WTC11 (cell line): Measurements from ENCODE around the gene WNT2. TPM values are rescaled to one million over a fixed set of nuclear protein-coding genes. Genes with fewer than 3 reads are reported as not detected.

ENCODE experiments used
- ATAC-seq: fragments of 200-7000 bp; cut with Tn5 transposase; 2 replicates; pipeline ENCODE4 v1.10.0; 2021; ENCODE audit warnings: mild to moderate bottlenecking, moderate library complexity
- CTCF ChIA-PET: fragments of 300-600 bp; sonication (Branson Sonifier 250); formaldehyde crosslinking; loops from one replicate; lab custom pipeline; 2021; ENCODE audit warnings: antibody characterized with exemption; lab: Charles Lee
- POLR2A ChIA-PET: fragments of 350-600 bp; sonication (Branson Sonifier 250); formaldehyde crosslinking; loops from one replicate; lab custom pipeline; 2021; ENCODE audit warnings: antibody characterized with exemption; lab: Charles Lee
- DNase-seq: peaks from one replicate; pipeline ENCODE4 v3.0.0; 2021; ENCODE audit warnings: low spot score
- H3K27ac Mint-ChIP-seq: 2 replicates; pipeline ENCODE4 v1.8.0; 2021; ENCODE audit warnings: mixed read lengths
- H3K27me3 Mint-ChIP-seq: 2 replicates; pipeline ENCODE4 v1.8.0; 2021; ENCODE audit warnings: low read depth, mild to moderate bottlenecking, moderate library complexity, mixed read lengths
- H3K36me3 Mint-ChIP-seq: 2 replicates; pipeline ENCODE4 v1.8.0; 2021; ENCODE audit warnings: mixed read lengths
- H3K4me1 Mint-ChIP-seq: 2 replicates; pipeline ENCODE4 v1.8.0; 2022; ENCODE audit warnings: mixed read lengths
- H3K4me3 Mint-ChIP-seq: 2 replicates; pipeline ENCODE4 v1.8.0; 2021; ENCODE audit warnings: mild to moderate bottlenecking, moderate library complexity, mixed read lengths
- H3K9me3 Mint-ChIP-seq: 2 replicates; pipeline ENCODE4 v1.8.0; 2021; ENCODE audit warnings: mixed read lengths
- AR ChIP-seq: fragments of 250-450 bp; sonication (Bioruptor Pico); IDR thresholded peaks from 2 replicates; pipeline ENCODE4 v1.9.0; 2021; ENCODE audit warnings: mild to moderate bottlenecking
- ATF1 ChIP-seq: sonication (generic); formaldehyde crosslinking; IDR thresholded peaks from 2 replicates; pipeline ENCODE4 v1.8.1; 2023; ENCODE audit warnings: mild to moderate bottlenecking, moderate library complexity, missing genetic modification reagents
- ATF2 ChIP-seq: sonication (generic); formaldehyde crosslinking; IDR thresholded peaks from 2 replicates; pipeline ENCODE4 v1.8.1; 2022; ENCODE audit warnings: low read depth, missing genetic modification reagents, borderline replicate concordance
- E2F1 ChIP-seq: sonication (generic); formaldehyde crosslinking; IDR thresholded peaks from 2 replicates; pipeline ENCODE4 v1.8.0; 2022; ENCODE audit warnings: mild to moderate bottlenecking, missing genetic modification reagents
- EMX1 ChIP-seq: fragments of 250-450 bp; sonication (Bioruptor Pico); IDR thresholded peaks from 2 replicates; pipeline ENCODE4 v1.8.0; 2021; ENCODE audit warnings: mild to moderate bottlenecking
- ETV6 ChIP-seq: sonication (generic); formaldehyde crosslinking; IDR thresholded peaks from 2 replicates; pipeline ENCODE4 v1.8.1; 2022; ENCODE audit warnings: mild to moderate bottlenecking, missing genetic modification reagents
- MAX ChIP-seq: sonication (generic); formaldehyde crosslinking; IDR thresholded peaks from 2 replicates; pipeline ENCODE4 v1.8.0; 2022; ENCODE audit warnings: mild to moderate bottlenecking, missing genetic modification reagents
- MLX ChIP-seq: sonication (generic); formaldehyde crosslinking; IDR thresholded peaks from 2 replicates; pipeline ENCODE4 v1.8.1; 2023; ENCODE audit warnings: mild to moderate bottlenecking, missing genetic modification reagents, moderate library complexity
- NFATC4 ChIP-seq: fragments of 250-450 bp; sonication (Bioruptor Pico); IDR thresholded peaks from 2 replicates; pipeline ENCODE4 v1.9.0; 2021; ENCODE audit warnings: mild to moderate bottlenecking
- NFYB ChIP-seq: sonication (generic); formaldehyde crosslinking; conservative IDR thresholded peaks from 2 replicates; pipeline ENCODE4 v1.8.0; 2022; ENCODE audit warnings: low read depth, missing genetic modification reagents
- RELA ChIP-seq: sonication (generic); formaldehyde crosslinking; IDR thresholded peaks from 2 replicates; pipeline ENCODE4 v1.8.1; 2022; ENCODE audit warnings: missing genetic modification reagents, mild to moderate bottlenecking, borderline replicate concordance
- TP53 ChIP-seq: sonication (generic); formaldehyde crosslinking; IDR thresholded peaks from 2 replicates; pipeline ENCODE4 v1.8.1; 2023; ENCODE audit warnings: mild to moderate bottlenecking, missing genetic modification reagents
- USF1 ChIP-seq: sonication (generic); formaldehyde crosslinking; IDR thresholded peaks from 2 replicates; pipeline ENCODE4 v1.8.0; 2022; ENCODE audit warnings: mild to moderate bottlenecking, missing genetic modification reagents
- ZNF121 ChIP-seq: sonication (generic); formaldehyde crosslinking; IDR thresholded peaks from 2 replicates; pipeline ENCODE4 v1.8.0; 2023; ENCODE audit warnings: missing genetic modification reagents
- ZNF138 ChIP-seq: sonication (generic); formaldehyde crosslinking; conservative IDR thresholded peaks from 2 replicates; pipeline ENCODE4 v1.8.1; 2022; ENCODE audit warnings: mild to moderate bottlenecking, moderate library complexity, missing genetic modification reagents
- ZNF317 ChIP-seq: sonication (generic); formaldehyde crosslinking; IDR thresholded peaks from 2 replicates; pipeline ENCODE4 v1.8.1; 2023; ENCODE audit warnings: low read depth, mild to moderate bottlenecking, moderate library complexity, missing genetic modification reagents, borderline replicate concordance
- ZNF396 ChIP-seq: fragments of 250-450 bp; sonication (Bioruptor Pico); IDR thresholded peaks from 2 replicates; pipeline ENCODE4 v1.8.0; 2021; ENCODE audit warnings: mild to moderate bottlenecking, moderate library complexity, borderline replicate concordance
- ZNF671 ChIP-seq: fragments of 250-450 bp; sonication (Bioruptor Pico); IDR thresholded peaks from 2 replicates; pipeline ENCODE4 v1.8.0; 2021; ENCODE audit warnings: mild to moderate bottlenecking
- total RNA-seq: library from RNA; stranded (reverse); gene quantifications from 3 replicates; pipeline ENCODE4 v1.2.3, GENCODE V29; 2021
- TF ChIP-seq, protein P1 (sequence below): fragments of 250-450 bp; sonication (Bioruptor Pico); IDR thresholded peaks from 2 replicates; pipeline ENCODE4 v2.1.2; 2022; ENCODE audit warnings: mild to moderate bottlenecking, moderate library complexity
- TF ChIP-seq, protein P2 (sequence below): fragments of 250-450 bp; sonication (Bioruptor Pico); IDR thresholded peaks from 2 replicates; pipeline ENCODE4 v1.9.0; 2021; ENCODE audit warnings: mild to moderate bottlenecking, borderline replicate concordance

Gene WNT2
- total RNA-seq, 1 experiment from 2014 or later = not detected

- TF ChIP-seq AR (CRISPR knock-in tag) (no peak), ZNF396 (CRISPR knock-in tag) (no peak)
Measured at GRCh38 chr7:117259615-117260014, 63.2 kb downstream of the WNT2 start (continued).

DNA sequence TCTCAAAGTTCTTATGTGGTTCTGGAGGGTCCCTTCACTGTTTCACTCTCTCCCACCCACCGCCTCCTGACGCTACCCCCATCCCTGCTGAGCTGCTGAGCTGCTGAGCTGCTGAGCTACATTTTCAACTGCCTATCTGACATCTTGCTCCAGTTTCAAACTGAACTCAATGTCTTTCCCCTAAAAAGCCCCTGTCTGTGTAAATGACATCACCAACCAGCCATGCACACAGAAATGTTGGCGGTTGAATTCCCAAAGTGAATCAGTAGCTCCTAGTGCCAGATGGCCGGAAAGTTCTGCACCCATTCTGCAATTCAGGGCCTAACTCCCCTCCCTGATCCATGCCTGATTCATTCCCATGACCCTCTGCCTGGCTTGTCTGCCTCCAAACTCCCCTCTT is 71.2 kb downstream of the WNT2 start:
- peaks cover 3% of the 10 kb centered on the region; the same call in 1 of the 2 replicates for H3K9me3 Mint-ChIP-seq
- no peak overlapping the region for H3K4me3 Mint-ChIP-seq
- ChIA-PET CTCF (no interaction called here), POLR2A (no interaction called here)
- TF ChIP-seq NFYB (CRISPR knock-in tag) (no peak), EMX1 (CRISPR knock-in tag) (no peak)
- ATAC-seq = no peak
- no peaks in the 10 kb centered on the region; the same call in 1 of the 2 replicates for H3K27me3 Mint-ChIP-seq
- H3K27ac Mint-ChIP-seq = no peak overlapping the region
- no peaks in the 10 kb centered on the region for H3K36me3 Mint-ChIP-seq
- no peaks in the 10 kb centered on the region for H3K4me1 Mint-ChIP-seq
- DNase-seq = no peak

- Mint-ChIP-seq H3K36me3 (peaks cover 5% of the 10 kb centered on the region; the same call in 1 of the 2 replicates), H3K27me3 (no peaks in the 10 kb centered on the region; the same call in 1 of the 2 replicates), H3K4me3 (no peak overlapping the region), H3K9me3 (peaks cover 8% of the 10 kb centered on the region), H3K27ac (no peak overlapping the region), H3K4me1 (no peaks in the 10 kb centered on the region)
- ChIA-PET CTCF (no interaction called here), POLR2A (no interaction called here)
- ATAC-seq (no peak), DNase-seq (no peak)
- no peak for TF ChIP-seq MLX
- TF ChIP-seq RELA (CRISPR knock-in tag) = no peak
- TF ChIP-seq ATF1 (CRISPR knock-in tag) = no peak
- TF ChIP-seq, protein P1, sequence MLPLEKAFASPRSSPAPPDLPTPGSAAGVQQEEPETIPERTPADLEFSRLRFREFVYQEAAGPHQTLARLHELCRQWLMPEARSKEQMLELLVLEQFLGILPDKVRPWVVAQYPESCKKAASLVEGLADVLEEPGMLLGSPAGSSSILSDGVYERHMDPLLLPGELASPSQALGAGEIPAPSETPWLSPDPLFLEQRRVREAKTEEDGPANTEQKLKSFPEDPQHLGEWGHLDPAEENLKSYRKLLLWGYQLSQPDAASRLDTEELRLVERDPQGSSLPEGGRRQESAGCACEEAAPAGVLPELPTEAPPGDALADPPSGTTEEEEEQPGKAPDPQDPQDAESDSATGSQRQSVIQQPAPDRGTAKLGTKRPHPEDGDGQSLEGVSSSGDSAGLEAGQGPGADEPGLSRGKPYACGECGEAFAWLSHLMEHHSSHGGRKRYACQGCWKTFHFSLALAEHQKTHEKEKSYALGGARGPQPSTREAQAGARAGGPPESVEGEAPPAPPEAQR (CRISPR knock-in tag) = no peak
- no peak for TF ChIP-seq ETV6 (CRISPR knock-in tag)
- no peak for TF ChIP-seq ATF2 (CRISPR knock-in tag)
- TF ChIP-seq TP53 = no peak
- no peak for TF ChIP-seq ZNF121 (CRISPR knock-in tag)
- no peak for TF ChIP-seq ZNF138 (CRISPR knock-in tag)
- no peak for TF ChIP-seq NFATC4
- no peak for TF ChIP-seq MAX (CRISPR knock-in tag)
- TF ChIP-seq USF1 (CRISPR knock-in tag) = no peak
- TF ChIP-seq, protein P2, sequence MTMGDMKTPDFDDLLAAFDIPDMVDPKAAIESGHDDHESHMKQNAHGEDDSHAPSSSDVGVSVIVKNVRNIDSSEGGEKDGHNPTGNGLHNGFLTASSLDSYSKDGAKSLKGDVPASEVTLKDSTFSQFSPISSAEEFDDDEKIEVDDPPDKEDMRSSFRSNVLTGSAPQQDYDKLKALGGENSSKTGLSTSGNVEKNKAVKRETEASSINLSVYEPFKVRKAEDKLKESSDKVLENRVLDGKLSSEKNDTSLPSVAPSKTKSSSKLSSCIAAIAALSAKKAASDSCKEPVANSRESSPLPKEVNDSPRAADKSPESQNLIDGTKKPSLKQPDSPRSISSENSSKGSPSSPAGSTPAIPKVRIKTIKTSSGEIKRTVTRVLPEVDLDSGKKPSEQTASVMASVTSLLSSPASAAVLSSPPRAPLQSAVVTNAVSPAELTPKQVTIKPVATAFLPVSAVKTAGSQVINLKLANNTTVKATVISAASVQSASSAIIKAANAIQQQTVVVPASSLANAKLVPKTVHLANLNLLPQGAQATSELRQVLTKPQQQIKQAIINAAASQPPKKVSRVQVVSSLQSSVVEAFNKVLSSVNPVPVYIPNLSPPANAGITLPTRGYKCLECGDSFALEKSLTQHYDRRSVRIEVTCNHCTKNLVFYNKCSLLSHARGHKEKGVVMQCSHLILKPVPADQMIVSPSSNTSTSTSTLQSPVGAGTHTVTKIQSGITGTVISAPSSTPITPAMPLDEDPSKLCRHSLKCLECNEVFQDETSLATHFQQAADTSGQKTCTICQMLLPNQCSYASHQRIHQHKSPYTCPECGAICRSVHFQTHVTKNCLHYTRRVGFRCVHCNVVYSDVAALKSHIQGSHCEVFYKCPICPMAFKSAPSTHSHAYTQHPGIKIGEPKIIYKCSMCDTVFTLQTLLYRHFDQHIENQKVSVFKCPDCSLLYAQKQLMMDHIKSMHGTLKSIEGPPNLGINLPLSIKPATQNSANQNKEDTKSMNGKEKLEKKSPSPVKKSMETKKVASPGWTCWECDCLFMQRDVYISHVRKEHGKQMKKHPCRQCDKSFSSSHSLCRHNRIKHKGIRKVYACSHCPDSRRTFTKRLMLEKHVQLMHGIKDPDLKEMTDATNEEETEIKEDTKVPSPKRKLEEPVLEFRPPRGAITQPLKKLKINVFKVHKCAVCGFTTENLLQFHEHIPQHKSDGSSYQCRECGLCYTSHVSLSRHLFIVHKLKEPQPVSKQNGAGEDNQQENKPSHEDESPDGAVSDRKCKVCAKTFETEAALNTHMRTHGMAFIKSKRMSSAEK (CRISPR knock-in tag) = no peak
- no peak for TF ChIP-seq ZNF317 (CRISPR knock-in tag)
- TF ChIP-seq E2F1 (CRISPR knock-in tag) = no peak
- no peak for TF ChIP-seq ZNF671 (CRISPR knock-in tag)
Measured at GRCh38 chr7:117250801-117251200, 72.1 kb downstream of the WNT2 start.
